Large intestine (tissue), 3 donors: ENCODE results near the gene ATR. TPM values are rescaled to one million over a fixed set of nuclear protein-coding genes. Genes with fewer than 3 reads are reported as not detected.
A peak's percentile ranks its signal among the peaks of the same experiment; 100 is the strongest.
"Not testable (repeated sequence)": the region's sequence is repeated elsewhere in the genome, so short reads cannot be mapped to it uniquely, and the experiment has no call there.

Source experiments
- DNase-seq, 2 donors: peaks; one replicate each; pipeline versions ENCODE4 v3.0.0 to v3.0.0-alpha.2; 2013
- H3K27ac ChIP-seq: one replicate; pipeline ENCODE4 v1.5.1; 2013; ENCODE audit warnings: low read length
- H3K27me3 ChIP-seq: 2 replicates; pipeline ENCODE4 v1.6.1; 2013; ENCODE audit warnings: low read length; ENCODE audit not compliant: control insufficient read depth, insufficient read depth
- H3K36me3 ChIP-seq: 2 replicates; pipeline ENCODE4 v1.6.1; 2013; ENCODE audit warnings: low read length; ENCODE audit not compliant: control insufficient read depth, insufficient read depth
- H3K4me1 ChIP-seq: one replicate; pipeline ENCODE4 v1.6.1; 2013; ENCODE audit warnings: low read length; ENCODE audit not compliant: control insufficient read depth, insufficient read depth
- H3K4me3 ChIP-seq: one replicate; pipeline ENCODE4 v1.5.1; 2013; ENCODE audit warnings: low read length
- H3K9me3 ChIP-seq: one replicate; pipeline ENCODE4 v1.6.1; 2013; ENCODE audit warnings: mild to moderate bottlenecking, low read depth, low read length, moderate library complexity; ENCODE audit not compliant: control insufficient read depth
- WGBS: methylation state at CpG from one replicate; pipeline ENCODE4 v1.1.5; 2013; ENCODE audit warnings: low lambda C conversion rate; ENCODE audit not compliant: insufficient coverage; 5-methylcytosine and 5-hydroxymethylcytosine counted together
- polyA plus RNA-seq: library from polyadenylated mRNA; unstranded; fragments of 120-200 nt; gene quantifications from one replicate; pipeline ENCODE4 v1.2.1, GENCODE V29; 2013

Gene ATR
- polyA plus RNA-seq, 1 donor, result 18.6 TPM

- peaks cover 25% of the 10 kb centered on the region for H3K4me1 ChIP-seq
- H3K27me3 ChIP-seq, result no peaks in the 10 kb centered on the region
- no peak for DNase-seq
- no peaks in the 10 kb centered on the region for H3K36me3 ChIP-seq
- no peak overlapping the region for H3K4me3 ChIP-seq
- no peak overlapping the region for H3K27ac ChIP-seq
- no CpG with 5 or more reads among the region's 1 CpG for WGBS
- no peaks in the 10 kb centered on the region for H3K9me3 ChIP-seq
Measured at GRCh38 chr3:142611206-142611605, 32.7 kb upstream of the ATR start.

DNA sequence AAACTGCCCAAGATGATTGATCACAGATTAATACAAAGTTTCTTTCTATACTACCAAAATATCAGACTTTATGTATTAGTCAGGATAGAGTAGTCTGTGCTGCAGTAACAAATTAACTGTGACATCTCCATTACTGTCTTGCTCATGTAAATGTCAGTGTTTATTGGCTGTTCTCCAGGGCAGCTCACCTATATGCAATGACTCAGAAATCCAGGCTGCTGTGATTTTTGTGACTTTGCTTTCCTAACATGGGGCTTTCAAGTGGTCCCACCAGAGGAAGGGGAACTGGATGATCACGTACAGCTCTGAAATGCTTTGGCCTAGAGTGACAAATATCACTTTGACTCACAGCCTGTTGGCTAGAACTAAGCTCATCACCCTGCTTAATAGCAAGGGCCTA, 30.6 kb upstream of the ATR start:
- H3K4me1 ChIP-seq, result peaks cover 22% of the 10 kb centered on the region
- no CpG with 5 or more reads among the region's 1 CpG for WGBS
- no peaks in the 10 kb centered on the region for H3K36me3 ChIP-seq
- DNase-seq, result no peak
- no peak overlapping the region for H3K4me3 ChIP-seq
- H3K27ac ChIP-seq, result no peak overlapping the region
- H3K27me3 ChIP-seq, result no peaks in the 10 kb centered on the region
- no peaks in the 10 kb centered on the region for H3K9me3 ChIP-seq

DNA sequence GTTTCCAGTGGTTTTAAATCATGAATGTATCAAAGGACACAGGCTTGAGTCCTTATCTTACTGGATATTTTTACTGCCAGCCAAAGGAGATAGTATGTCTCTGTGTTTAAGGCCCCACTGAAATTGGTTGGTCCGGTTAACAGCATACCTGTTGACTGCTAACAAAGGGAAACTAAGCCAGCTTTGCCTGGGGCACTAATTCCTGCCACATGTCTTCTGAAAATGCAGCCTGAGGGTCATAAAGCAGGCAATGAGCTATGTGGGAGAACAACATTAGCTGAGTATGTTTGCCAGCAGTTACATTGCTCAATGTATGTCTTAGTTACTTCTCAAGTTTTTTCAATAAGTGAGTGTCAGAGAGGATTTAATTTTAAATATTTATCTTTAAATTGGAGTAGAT, 30.1 kb upstream of the ATR start:
- Histone ChIP-seq H3K4me1 (peaks cover 22% of the 10 kb centered on the region), H3K4me3 (no peak overlapping the region), H3K27me3 (no peaks in the 10 kb centered on the region), H3K36me3 (no peaks in the 10 kb centered on the region), H3K9me3 (no peaks in the 10 kb centered on the region), H3K27ac (no peak overlapping the region)
- no CpG with 5 or more reads among the region's 1 CpG for WGBS
- peak in 1 of 2 donors; percentile 44 for DNase-seq

DNA sequence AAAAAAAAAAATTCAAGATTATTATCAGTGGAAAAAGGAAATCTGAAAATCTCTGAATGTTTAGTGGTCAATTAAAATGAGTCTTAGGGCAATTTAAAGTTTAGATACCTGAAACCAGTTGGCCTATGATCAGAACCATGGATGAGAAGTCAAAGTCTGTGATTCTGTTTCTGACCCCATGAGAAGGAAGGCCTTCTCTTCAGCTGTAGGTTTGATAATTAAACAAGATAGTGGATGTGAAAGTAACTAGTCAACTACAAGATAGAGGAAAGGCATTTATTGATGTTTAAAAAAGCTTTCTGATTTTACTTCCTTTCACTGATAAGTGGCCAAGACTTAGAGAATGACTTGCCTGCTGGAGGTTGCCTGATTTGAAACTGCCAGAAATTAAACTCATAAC, 26.4 kb upstream of the ATR start:
- H3K27ac ChIP-seq, result no peak overlapping the region
- no peaks in the 10 kb centered on the region for H3K36me3 ChIP-seq
- no peak overlapping the region for H3K4me3 ChIP-seq
- H3K9me3 ChIP-seq, result no peaks in the 10 kb centered on the region
- H3K27me3 ChIP-seq, result no peaks in the 10 kb centered on the region
- peaks cover 34% of the 10 kb centered on the region for H3K4me1 ChIP-seq
- no peak for DNase-seq

DNA sequence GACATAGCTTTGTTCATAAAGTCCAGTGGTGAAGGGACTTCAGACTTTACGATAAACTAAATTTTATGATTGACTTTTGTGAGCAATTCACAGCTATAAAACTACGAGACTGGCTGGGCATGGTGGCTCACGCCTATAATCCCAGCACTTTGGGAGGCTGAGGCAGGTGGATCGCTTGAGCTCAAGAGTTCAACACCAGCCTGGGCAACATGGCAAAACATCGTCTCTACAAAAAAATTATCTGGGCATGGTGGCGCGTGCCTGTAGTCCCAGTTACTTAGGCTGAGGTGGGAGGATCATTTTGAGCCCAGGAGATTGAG, 24.8 kb upstream of the ATR start:
- not testable (repeated sequence) for H3K4me3 ChIP-seq, H3K27me3 ChIP-seq, H3K9me3 ChIP-seq, H3K36me3 ChIP-seq
- DNase-seq, result peak in 1 of 2 donors; percentile 56
- WGBS, result no CpG with 5 or more reads among the region's 7 CpGs
- H3K4me1 ChIP-seq, result peaks cover 34% of the 10 kb centered on the region
- peak overlapping the region; percentile 49 for H3K27ac ChIP-seq

DNA sequence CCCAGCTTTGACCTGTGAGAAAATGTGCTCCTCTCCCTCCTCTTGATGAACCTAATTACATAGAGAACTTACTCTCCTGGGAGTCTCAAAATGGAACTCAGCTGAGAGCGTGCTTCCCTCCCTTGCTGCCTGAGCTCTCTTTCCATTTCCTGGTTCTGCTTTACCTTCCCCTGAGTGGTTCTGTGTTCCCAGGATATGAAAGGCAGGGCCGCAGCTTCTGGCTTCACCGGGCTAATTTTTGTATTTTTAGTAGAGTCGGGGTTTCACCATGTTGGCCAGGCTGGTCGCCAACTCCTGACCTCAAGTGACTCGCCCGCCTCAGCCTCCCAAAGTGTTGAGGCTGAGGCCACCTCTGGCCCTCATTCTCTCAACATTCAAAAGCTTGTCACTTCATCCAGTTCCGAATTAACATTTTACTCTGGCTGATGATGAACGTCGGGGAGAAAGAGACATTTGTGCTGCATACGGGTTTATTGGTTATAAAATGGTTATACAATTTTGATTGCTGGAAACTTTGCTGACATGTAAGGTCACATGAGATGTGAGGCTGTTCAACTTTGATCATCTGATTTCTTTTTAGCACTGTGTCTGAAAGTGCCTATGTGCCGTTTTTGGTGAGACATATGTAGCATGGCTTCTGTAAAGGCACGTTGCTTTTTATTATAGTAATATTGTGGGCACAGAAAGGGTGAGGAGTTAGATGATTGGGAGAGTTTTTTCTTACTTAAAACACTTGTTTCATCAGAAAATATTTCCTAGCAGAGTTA, 24.3 kb upstream of the ATR start:
- peaks cover 37% of the 10 kb centered on the region for H3K4me1 ChIP-seq
- DNase-seq, result peak in 1 of 2 donors; percentile 91
- no peaks in the 10 kb centered on the region for H3K36me3 ChIP-seq
- no peak overlapping the region for H3K4me3 ChIP-seq
- WGBS, result no CpG with 5 or more reads among the region's 13 CpGs
- no peaks in the 10 kb centered on the region for H3K27me3 ChIP-seq
- peak overlapping the region; percentile 49 for H3K27ac ChIP-seq
- H3K9me3 ChIP-seq, result no peaks in the 10 kb centered on the region

- Histone ChIP-seq H3K36me3 (no peaks in the 10 kb centered on the region), H3K9me3 (no peaks in the 10 kb centered on the region), H3K4me3 (no peak overlapping the region), H3K27me3 (no peaks in the 10 kb centered on the region), H3K27ac (peak overlapping the region; percentile 49), H3K4me1 (peaks cover 40% of the 10 kb centered on the region)
- 40% methylated on average over 2 of the region's 4 CpGs for WGBS
- DNase-seq, result peak in 1 of 2 donors; percentile 37
Measured at GRCh38 chr3:142601713-142602112, 23.2 kb upstream of the ATR start.

GRCh38 chr3:142597906-142598305, 19.4 kb upstream of the ATR start:
- H3K27ac ChIP-seq, result peak overlapping the region; percentile 2
- no peaks in the 10 kb centered on the region for H3K36me3 ChIP-seq
- peak in 1 of 2 donors; percentile 70 for DNase-seq
- H3K4me3 ChIP-seq, result peak overlapping the region; percentile 59
- no peaks in the 10 kb centered on the region for H3K9me3 ChIP-seq
- no CpG with 5 or more reads among the region's 3 CpGs for WGBS
- no peaks in the 10 kb centered on the region for H3K27me3 ChIP-seq
- H3K4me1 ChIP-seq, result peaks cover 30% of the 10 kb centered on the region

DNA sequence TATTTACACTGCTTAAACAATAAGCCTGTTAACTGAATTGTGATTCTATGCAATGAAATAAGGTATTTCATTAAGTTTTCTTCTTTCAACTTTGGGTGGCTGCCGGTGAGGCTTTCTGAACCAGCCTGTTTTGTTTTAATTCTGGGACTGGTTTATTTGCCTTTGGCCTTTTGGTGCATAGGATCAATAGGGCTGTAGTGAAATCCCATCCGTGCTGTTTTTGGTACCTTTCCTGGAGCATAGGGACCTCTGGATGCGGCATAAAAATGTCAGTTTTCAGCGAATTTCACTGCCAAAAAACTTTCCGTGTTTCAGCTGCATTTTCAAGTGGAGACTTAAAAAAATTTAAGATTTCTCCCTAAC, 18.2 kb upstream of the ATR start:
- peak overlapping the region; percentile 74 for H3K27ac ChIP-seq
- H3K9me3 ChIP-seq, result no peaks in the 10 kb centered on the region
- DNase-seq, result no peak
- peak overlapping the region; percentile 59 for H3K4me3 ChIP-seq
- peaks cover 19% of the 10 kb centered on the region for H3K4me1 ChIP-seq
- 6% methylated on average over 2 of the region's 5 CpGs for WGBS
- H3K36me3 ChIP-seq, result no peaks in the 10 kb centered on the region
- H3K27me3 ChIP-seq, result no peaks in the 10 kb centered on the region

DNA sequence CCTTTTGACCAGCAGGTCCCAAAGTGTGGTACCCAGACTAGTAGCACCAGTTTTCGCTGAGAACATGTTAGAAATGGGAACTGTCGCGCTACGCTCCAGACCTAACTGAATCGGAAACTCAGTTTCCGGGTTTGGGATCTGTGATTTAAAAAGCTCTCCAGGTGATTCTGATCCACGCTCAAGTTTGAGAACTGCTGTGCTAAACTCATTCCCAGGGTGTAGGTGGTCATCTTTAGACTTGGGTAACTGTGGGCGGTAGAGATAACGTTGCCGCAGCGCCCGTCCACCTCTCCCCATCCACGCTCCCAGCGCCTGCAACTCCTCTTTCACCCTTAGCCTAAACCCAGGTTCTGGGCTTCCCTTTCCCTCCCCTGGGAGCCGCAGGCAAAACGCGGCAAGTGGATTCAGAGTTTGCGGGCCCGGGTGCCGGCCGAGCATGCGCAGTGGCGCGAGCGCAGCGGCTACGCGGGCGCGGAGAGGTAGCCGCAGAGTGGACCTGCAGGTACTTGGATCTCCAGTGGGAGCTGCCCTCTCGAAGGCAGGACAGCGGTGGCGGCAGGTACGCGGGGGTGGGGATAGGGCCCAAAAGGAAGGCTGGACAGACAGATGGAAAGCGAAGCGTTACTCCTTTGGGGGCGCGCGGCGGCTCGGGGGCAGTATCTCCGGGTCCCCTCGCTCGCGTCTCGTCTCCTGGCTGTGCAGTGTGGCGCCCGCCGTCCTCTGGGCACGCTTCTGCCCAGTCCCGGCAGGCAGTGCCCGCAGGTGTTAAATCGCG, 17.6 kb upstream of the ATR start, which contains the start of gene PLS1:
Gene PLS1, plus strand, starts transcription at position 443 of the 775 bp plus-strand sequence. CDS start 67,845 bp downstream, outside the sequence.
- Histone ChIP-seq H3K4me1 (peaks cover 15% of the 10 kb centered on the region), H3K27me3 (no peaks in the 10 kb centered on the region), H3K36me3 (no peaks in the 10 kb centered on the region), H3K4me3 (peak within 1 kb of the TSS; percentile 59), H3K27ac (peak within 1 kb of the TSS; percentile 74), H3K9me3 (no peaks in the 10 kb centered on the region)
- DNase-seq, result peak; percentile 87 to 96
- no CpG with 5 or more reads among the region's 56 CpGs for WGBS
